HL-60 (cell line): ENCODE data around the gene VAT1L.

Experiments
- DNase-seq, 2 experiments: peaks; one replicate each; pipeline ENCODE4 v3.0.0-alpha.2; 2010 to 2020; ENCODE audit warnings: low read depth in 1 of 2, low spot score in 1 of 2
- H3K27ac ChIP-seq: fragments of 250-450 bp; sonication (Bioruptor Pico); replicated peaks from 2 replicates; pipeline ENCODE4 v1.5.1; 2020; ENCODE audit warnings: mild to moderate bottlenecking, moderate library complexity
- H3K27me3 ChIP-seq: fragments of 250-450 bp; sonication (Bioruptor Pico); 2 replicates; pipeline ENCODE4 v1.5.1; 2021; ENCODE audit warnings: mild to moderate bottlenecking, moderate library complexity; ENCODE audit not compliant: insufficient read depth, poor library complexity, severe bottlenecking
- H3K4me3 ChIP-seq: replicated peaks from 2 replicates; pipeline ENCODE4 v1.5.1; 2011; ENCODE audit warnings: mild to moderate bottlenecking, control low read depth, low read length; ENCODE audit not compliant: insufficient read depth
- GABPA ChIP-seq: IDR thresholded peaks from 2 replicates; pipeline ENCODE4 v1.6.1; 2012; ENCODE audit warnings: low read depth
- POLR2AphosphoS5 ChIP-seq: IDR thresholded peaks from 2 replicates; pipeline ENCODE4 v1.6.1; 2012; ENCODE audit warnings: low read depth
- SPI1 ChIP-seq: IDR thresholded peaks from 2 replicates; pipeline ENCODE4 v1.6.1; 2012; ENCODE audit warnings: low read depth, mild to moderate bottlenecking, borderline replicate concordance
- TF ChIP-seq, protein P1 (sequence below): IDR thresholded peaks from 2 replicates; pipeline ENCODE4 v1.6.1; 2012; ENCODE audit warnings: low read depth; ENCODE audit not compliant: insufficient replicate concordance
- TF ChIP-seq, protein P2 (sequence below): IDR thresholded peaks from one replicate; pipeline ENCODE4 v1.5.1; 2011; ENCODE audit warnings: low read length, control low read depth, inconsistent platforms; ENCODE audit not compliant: insufficient read depth

Gene VAT1L

DNA sequence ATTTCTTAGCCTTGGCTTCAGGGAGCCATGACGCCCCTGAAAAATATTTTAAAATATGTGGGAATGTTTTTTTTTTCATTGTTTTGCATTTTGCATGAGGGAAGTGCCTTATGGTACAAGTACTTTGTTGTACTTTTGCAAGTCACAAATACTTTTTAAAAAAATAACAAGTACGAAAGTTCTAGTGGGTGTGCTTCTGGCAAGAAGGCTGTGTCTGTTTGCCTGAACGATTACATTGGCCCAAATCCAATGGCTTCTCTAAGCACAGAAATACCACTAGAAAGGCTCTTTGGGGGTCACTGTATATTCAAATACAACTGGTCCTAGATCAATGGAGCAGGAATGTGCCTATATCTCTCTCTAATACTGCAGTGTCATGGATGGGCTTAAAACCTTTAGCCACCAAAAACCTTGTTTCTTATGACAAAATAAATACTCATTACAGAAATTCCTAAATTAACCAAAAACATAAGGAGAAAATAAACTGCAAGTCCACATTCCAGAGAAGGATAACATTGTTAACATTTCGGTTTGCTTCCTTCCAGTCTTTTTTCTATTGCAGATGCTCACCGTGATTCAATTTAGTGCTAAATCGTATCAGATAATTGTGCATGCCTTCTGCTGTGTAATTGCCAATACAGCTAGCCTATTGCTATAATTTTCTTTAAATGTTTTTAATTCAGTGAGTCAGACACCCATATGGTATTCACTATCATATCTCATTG, 97.4 kb downstream of the VAT1L start:
- TF ChIP-seq, protein P1, sequence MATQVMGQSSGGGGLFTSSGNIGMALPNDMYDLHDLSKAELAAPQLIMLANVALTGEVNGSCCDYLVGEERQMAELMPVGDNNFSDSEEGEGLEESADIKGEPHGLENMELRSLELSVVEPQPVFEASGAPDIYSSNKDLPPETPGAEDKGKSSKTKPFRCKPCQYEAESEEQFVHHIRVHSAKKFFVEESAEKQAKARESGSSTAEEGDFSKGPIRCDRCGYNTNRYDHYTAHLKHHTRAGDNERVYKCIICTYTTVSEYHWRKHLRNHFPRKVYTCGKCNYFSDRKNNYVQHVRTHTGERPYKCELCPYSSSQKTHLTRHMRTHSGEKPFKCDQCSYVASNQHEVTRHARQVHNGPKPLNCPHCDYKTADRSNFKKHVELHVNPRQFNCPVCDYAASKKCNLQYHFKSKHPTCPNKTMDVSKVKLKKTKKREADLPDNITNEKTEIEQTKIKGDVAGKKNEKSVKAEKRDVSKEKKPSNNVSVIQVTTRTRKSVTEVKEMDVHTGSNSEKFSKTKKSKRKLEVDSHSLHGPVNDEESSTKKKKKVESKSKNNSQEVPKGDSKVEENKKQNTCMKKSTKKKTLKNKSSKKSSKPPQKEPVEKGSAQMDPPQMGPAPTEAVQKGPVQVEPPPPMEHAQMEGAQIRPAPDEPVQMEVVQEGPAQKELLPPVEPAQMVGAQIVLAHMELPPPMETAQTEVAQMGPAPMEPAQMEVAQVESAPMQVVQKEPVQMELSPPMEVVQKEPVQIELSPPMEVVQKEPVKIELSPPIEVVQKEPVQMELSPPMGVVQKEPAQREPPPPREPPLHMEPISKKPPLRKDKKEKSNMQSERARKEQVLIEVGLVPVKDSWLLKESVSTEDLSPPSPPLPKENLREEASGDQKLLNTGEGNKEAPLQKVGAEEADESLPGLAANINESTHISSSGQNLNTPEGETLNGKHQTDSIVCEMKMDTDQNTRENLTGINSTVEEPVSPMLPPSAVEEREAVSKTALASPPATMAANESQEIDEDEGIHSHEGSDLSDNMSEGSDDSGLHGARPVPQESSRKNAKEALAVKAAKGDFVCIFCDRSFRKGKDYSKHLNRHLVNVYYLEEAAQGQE = no peak
- TF ChIP-seq SPI1 (no peak), POLR2AphosphoS5 (no peak), GABPA (no peak)
- H3K4me3 ChIP-seq = no peak overlapping the region
- H3K27ac ChIP-seq = no peak overlapping the region
- DNase-seq = no peak
- no peaks in the 10 kb centered on the region for H3K27me3 ChIP-seq

DNA sequence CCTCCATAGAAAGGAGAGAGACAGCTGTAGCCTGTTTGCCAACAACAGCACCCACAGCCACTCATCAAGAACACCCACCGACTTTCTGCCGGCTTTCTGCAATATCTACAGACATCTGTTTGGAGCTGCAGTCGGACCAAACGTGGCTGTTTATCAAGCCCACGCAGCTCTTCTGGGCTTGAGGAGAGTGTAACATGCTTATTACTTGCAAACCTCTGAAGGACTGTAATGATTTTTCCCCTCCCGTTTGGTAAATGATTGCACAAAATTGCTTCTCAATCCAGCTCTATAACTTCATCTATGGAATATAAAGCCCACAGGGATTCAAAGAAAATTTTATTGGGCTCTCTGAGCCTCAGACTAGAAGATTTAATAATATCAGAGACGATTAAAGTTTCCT, 100.5 kb downstream of the VAT1L start:
- DNase-seq = no peak
- no peak for TF ChIP-seq SPI1
- TF ChIP-seq, protein P1 = no peak
- TF ChIP-seq, protein P2, sequence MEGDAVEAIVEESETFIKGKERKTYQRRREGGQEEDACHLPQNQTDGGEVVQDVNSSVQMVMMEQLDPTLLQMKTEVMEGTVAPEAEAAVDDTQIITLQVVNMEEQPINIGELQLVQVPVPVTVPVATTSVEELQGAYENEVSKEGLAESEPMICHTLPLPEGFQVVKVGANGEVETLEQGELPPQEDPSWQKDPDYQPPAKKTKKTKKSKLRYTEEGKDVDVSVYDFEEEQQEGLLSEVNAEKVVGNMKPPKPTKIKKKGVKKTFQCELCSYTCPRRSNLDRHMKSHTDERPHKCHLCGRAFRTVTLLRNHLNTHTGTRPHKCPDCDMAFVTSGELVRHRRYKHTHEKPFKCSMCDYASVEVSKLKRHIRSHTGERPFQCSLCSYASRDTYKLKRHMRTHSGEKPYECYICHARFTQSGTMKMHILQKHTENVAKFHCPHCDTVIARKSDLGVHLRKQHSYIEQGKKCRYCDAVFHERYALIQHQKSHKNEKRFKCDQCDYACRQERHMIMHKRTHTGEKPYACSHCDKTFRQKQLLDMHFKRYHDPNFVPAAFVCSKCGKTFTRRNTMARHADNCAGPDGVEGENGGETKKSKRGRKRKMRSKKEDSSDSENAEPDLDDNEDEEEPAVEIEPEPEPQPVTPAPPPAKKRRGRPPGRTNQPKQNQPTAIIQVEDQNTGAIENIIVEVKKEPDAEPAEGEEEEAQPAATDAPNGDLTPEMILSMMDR = no peak
- TF ChIP-seq GABPA = no peak
- no peak for TF ChIP-seq POLR2AphosphoS5

DNA sequence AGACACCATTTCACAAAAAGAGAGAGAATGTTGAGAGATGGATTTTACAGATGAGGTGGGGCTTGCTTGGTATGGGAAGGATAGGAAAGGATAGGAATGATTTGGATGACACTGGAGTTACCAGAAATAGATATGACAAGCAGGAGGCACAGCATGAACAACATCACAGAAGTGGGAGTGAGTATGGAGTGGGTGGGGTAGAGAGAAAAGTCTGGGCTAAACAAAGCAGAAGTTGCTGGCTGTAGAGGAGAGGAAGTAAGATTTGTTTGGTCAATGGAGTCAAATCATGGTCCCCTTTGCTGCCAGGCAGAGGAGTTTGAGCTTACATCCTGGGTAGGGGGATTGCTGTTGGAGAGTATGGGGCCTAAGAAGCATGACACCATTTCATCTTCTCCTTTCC, 101.7 kb downstream of the VAT1L start:
- no peak overlapping the region for H3K4me3 ChIP-seq
- H3K27me3 ChIP-seq = no peaks in the 10 kb centered on the region
- TF ChIP-seq, protein P1 = no peak
- TF ChIP-seq SPI1 = peak; percentile 57; the same call in 1 of the 2 replicates
- no peak overlapping the region for H3K27ac ChIP-seq
- no peak for DNase-seq

More for the DNA sequence above, 100.5 kb downstream of the VAT1L start:
- H3K27me3 ChIP-seq = no peaks in the 10 kb centered on the region
- H3K4me3 ChIP-seq = no peak overlapping the region
- no peak overlapping the region for H3K27ac ChIP-seq

DNA sequence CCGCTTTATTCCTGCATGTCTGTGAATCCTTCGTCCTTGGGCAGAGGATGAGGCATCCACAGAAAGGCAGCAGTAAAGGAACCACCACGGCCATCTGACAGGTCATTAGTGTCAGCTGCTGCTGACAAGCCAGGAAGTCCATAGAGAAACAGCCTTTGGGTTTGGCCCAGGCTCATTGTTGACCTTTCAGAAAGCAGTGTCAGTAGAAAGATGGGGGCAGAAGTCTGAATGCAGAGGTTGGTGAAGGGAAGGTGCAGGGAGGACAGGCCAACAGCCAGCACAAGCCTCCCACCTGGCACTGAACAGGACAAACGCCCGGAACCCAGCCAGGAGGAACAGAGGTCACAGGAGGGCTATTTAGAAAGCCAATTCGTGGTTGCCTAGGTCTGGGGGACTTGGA, 105.8 kb downstream of the VAT1L start:
- no peak for TF ChIP-seq SPI1
- TF ChIP-seq POLR2AphosphoS5 = no peak
- TF ChIP-seq, protein P2 = no peak
- TF ChIP-seq, protein P1 = no peak
- no peak for TF ChIP-seq GABPA
- no peak overlapping the region for H3K4me3 ChIP-seq
- no peak for DNase-seq
- no peak overlapping the region for H3K27ac ChIP-seq
- H3K27me3 ChIP-seq = no peaks in the 10 kb centered on the region
